ENCODE data around the gene NDFIP1. TPM values are rescaled to one million over a fixed set of nuclear protein-coding genes. Genes with fewer than 3 reads are reported as not detected.

Gene NDFIP1
- total and polyA plus RNA-seq, 2 donors (not counting 1 experiment from before 2014, with no cell fraction given) = 55.8 to 67.4 TPM

GRCh38 chr5:142181096-142181495 is 72.5 kb downstream of the NDFIP1 start:
- Histone ChIP-seq H3K79me2 (ENCODE audit: control insufficient read depth, insufficient read depth, low read length) (no peaks in the 10 kb centered on the region), H3K4me1 (ENCODE audit: control insufficient read depth, extremely low read depth, insufficient read depth, low read length) (no peaks in the 10 kb centered on the region), H3K27ac (ENCODE audit: insufficient read depth, low read length) (no peak overlapping the region)

GRCh38 chr5:142181547-142182163 is 73.1 kb downstream of the NDFIP1 start:
- Histone ChIP-seq H3K27me3 (ENCODE audit: control insufficient read depth, insufficient read depth, low read length) (no peaks in the 10 kb centered on the region), H3K79me2 (ENCODE audit: control insufficient read depth, insufficient read depth, low read length) (no peaks in the 10 kb centered on the region), H3K9me3 (ENCODE audit: control insufficient read depth, insufficient read depth, low read depth, low read length) (no peaks in the 10 kb centered on the region), H3K9ac (ENCODE audit: insufficient read depth, low read length) (no peak overlapping the region), H4K20me1 (ENCODE audit: control insufficient read depth, extremely low read depth, insufficient read depth, low read length) (no peaks in the 10 kb centered on the region), H2AFZ (ENCODE audit: low read length) (no peak overlapping the region), H3K4me3 (replicated peaks in 1 of 4; ENCODE audit: control extremely low read depth in 1 of 4, insufficient read depth in 1 of 4, low read depth in 3 of 4, low read length in 4 of 4) (no peak overlapping the region), H3K4me2 (ENCODE audit: extremely low read depth, insufficient read depth, low read length) (no peak overlapping the region), H3K36me3 (ENCODE audit: control insufficient read depth, insufficient read depth, low read length) (no peaks in the 10 kb centered on the region), H3K27ac (ENCODE audit: insufficient read depth, low read length) (no peak overlapping the region), H3K4me1 (ENCODE audit: control insufficient read depth, extremely low read depth, insufficient read depth, low read length) (no peaks in the 10 kb centered on the region)
- no peak for TF ChIP-seq EZH2 (IDR thresholded peaks at IDR 0.05; ENCODE audit: low read length, missing control alignments)
- TF ChIP-seq, protein P1, sequence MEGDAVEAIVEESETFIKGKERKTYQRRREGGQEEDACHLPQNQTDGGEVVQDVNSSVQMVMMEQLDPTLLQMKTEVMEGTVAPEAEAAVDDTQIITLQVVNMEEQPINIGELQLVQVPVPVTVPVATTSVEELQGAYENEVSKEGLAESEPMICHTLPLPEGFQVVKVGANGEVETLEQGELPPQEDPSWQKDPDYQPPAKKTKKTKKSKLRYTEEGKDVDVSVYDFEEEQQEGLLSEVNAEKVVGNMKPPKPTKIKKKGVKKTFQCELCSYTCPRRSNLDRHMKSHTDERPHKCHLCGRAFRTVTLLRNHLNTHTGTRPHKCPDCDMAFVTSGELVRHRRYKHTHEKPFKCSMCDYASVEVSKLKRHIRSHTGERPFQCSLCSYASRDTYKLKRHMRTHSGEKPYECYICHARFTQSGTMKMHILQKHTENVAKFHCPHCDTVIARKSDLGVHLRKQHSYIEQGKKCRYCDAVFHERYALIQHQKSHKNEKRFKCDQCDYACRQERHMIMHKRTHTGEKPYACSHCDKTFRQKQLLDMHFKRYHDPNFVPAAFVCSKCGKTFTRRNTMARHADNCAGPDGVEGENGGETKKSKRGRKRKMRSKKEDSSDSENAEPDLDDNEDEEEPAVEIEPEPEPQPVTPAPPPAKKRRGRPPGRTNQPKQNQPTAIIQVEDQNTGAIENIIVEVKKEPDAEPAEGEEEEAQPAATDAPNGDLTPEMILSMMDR (conservative IDR thresholded peaks at IDR 0.05 in 1 of 2, IDR thresholded peaks at IDR 0.05 in 1 of 2; ENCODE audit: low read depth in 1 of 2, low read length in 2 of 2) = no peak
- no peak for DNase-seq (ENCODE audit: low read depth in 2 of 2)

More at GRCh38 chr5:142181096-142181495, 72.5 kb downstream of the NDFIP1 start:
- H4K20me1 ChIP-seq (ENCODE audit: control insufficient read depth, extremely low read depth, insufficient read depth, low read length) = no peaks in the 10 kb centered on the region
- H3K4me2 ChIP-seq (ENCODE audit: extremely low read depth, insufficient read depth, low read length) = no peak overlapping the region
- no peaks in the 10 kb centered on the region for H3K36me3 ChIP-seq (ENCODE audit: control insufficient read depth, insufficient read depth, low read length)
- H3K9me3 ChIP-seq (ENCODE audit: control insufficient read depth, insufficient read depth, low read depth, low read length) = no peaks in the 10 kb centered on the region
- H3K27me3 ChIP-seq (ENCODE audit: control insufficient read depth, insufficient read depth, low read length) = no peaks in the 10 kb centered on the region
- no peak for TF ChIP-seq EZH2 (IDR thresholded peaks at IDR 0.05; ENCODE audit: low read length, missing control alignments)
- TF ChIP-seq, protein P1 (conservative IDR thresholded peaks at IDR 0.05 in 1 of 2, IDR thresholded peaks at IDR 0.05 in 1 of 2; ENCODE audit: low read depth in 1 of 2, low read length in 2 of 2) = no peak
- H2AFZ ChIP-seq (ENCODE audit: low read length) = no peak overlapping the region
- H3K4me3 ChIP-seq (replicated peaks in 1 of 4; ENCODE audit: control extremely low read depth in 1 of 4, insufficient read depth in 1 of 4, low read depth in 3 of 4, low read length in 4 of 4) = no peak overlapping the region
- H3K9ac ChIP-seq (ENCODE audit: insufficient read depth, low read length) = no peak overlapping the region
- no peak for DNase-seq (ENCODE audit: low read depth in 2 of 2)

DNA sequence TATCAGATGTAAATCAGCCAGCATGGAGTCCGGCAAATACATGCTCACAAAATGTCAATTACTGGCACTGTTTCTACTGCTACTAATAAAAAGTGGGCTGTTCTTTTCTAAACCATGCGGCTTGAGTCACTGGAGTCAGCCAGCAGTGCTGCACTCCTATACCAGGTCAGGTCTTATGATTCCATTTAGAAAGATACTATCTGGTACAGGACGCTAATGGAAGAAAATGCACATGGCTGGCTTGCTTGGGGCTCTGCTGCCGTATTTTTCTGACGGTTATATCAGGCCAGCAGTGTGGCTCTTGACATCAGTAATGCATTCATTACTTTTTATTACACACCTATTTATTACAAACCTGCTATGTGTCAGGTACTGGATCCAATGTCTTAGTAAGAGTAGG is 74.3 kb downstream of the NDFIP1 start:
- Histone ChIP-seq H2AFZ (ENCODE audit: low read length) (no peak overlapping the region), H3K9me3 (ENCODE audit: control insufficient read depth, insufficient read depth, low read depth, low read length) (no peaks in the 10 kb centered on the region), H3K9ac (ENCODE audit: insufficient read depth, low read length) (no peak overlapping the region), H3K27ac (ENCODE audit: insufficient read depth, low read length) (no peak overlapping the region), H3K4me3 (replicated peaks in 1 of 4; ENCODE audit: control extremely low read depth in 1 of 4, insufficient read depth in 1 of 4, low read depth in 3 of 4, low read length in 4 of 4) (no peak overlapping the region), H3K4me2 (ENCODE audit: extremely low read depth, insufficient read depth, low read length) (no peak overlapping the region), H3K27me3 (ENCODE audit: control insufficient read depth, insufficient read depth, low read length) (no peaks in the 10 kb centered on the region), H3K4me1 (ENCODE audit: control insufficient read depth, extremely low read depth, insufficient read depth, low read length) (no peaks in the 10 kb centered on the region), H4K20me1 (ENCODE audit: control insufficient read depth, extremely low read depth, insufficient read depth, low read length) (no peaks in the 10 kb centered on the region), H3K79me2 (ENCODE audit: control insufficient read depth, insufficient read depth, low read length) (no peaks in the 10 kb centered on the region), H3K36me3 (ENCODE audit: control insufficient read depth, insufficient read depth, low read length) (no peaks in the 10 kb centered on the region)
- no peak for TF ChIP-seq EZH2 (IDR thresholded peaks at IDR 0.05; ENCODE audit: low read length, missing control alignments)
- TF ChIP-seq, protein P1 (conservative IDR thresholded peaks at IDR 0.05 in 1 of 2, IDR thresholded peaks at IDR 0.05 in 1 of 2; ENCODE audit: low read depth in 1 of 2, low read length in 2 of 2) = no peak
- DNase-seq (ENCODE audit: low read depth in 2 of 2) = no peak
